Measurements from ENCODE around the gene UGT1A6. TPM values are rescaled to one million over a fixed set of nuclear protein-coding genes. Genes with fewer than 3 reads are reported as not detected.

The UGT1A6 gene
- total RNA-seq, 4 donors from 2014 or later, result 13.5 to 40.2 (median 18.1) TPM

GRCh38 chr2:233800208-233800607 lies 107.5 kb downstream of the UGT1A6 start:
- DNase-seq, result no peak
- Histone ChIP-seq H3K36me3 (no peaks in the 10 kb centered on the region), H3K4me3 (no peak overlapping the region), H3K4me1 (no peaks in the 10 kb centered on the region), H3K27ac (no peak overlapping the region), H3K9me3 (no peaks in the 10 kb centered on the region), H3K27me3 (no peaks in the 10 kb centered on the region)
- in situ Hi-C loops (cut with MboI; ENCODE audit: low pct_ligation_motif_present in 1 of 4, low pct_unique_long_range_greater_than_20kb in 1 of 4, low sequenced_read_pairs in 3 of 4) (no loop called here), intact Hi-C loops (cut with DNase I; ENCODE audit: low total_unique reads) (no loop called here)
- TF ChIP-seq CTCF (IDR thresholded peaks at IDR 0.05) (no peak), POLR2AphosphoS5 (IDR thresholded peaks at IDR 0.05) (no peak), EP300 (IDR thresholded peaks at IDR 0.05; ENCODE audit: low read depth) (no peak), POLR2A (IDR thresholded peaks at IDR 0.05) (no peak)
- WGBS, 2 donors (ENCODE audit: low coverage in 1 of 2), result 60 to 78% methylated on average over 1 to 7 of the region's 7 CpGs

DNA sequence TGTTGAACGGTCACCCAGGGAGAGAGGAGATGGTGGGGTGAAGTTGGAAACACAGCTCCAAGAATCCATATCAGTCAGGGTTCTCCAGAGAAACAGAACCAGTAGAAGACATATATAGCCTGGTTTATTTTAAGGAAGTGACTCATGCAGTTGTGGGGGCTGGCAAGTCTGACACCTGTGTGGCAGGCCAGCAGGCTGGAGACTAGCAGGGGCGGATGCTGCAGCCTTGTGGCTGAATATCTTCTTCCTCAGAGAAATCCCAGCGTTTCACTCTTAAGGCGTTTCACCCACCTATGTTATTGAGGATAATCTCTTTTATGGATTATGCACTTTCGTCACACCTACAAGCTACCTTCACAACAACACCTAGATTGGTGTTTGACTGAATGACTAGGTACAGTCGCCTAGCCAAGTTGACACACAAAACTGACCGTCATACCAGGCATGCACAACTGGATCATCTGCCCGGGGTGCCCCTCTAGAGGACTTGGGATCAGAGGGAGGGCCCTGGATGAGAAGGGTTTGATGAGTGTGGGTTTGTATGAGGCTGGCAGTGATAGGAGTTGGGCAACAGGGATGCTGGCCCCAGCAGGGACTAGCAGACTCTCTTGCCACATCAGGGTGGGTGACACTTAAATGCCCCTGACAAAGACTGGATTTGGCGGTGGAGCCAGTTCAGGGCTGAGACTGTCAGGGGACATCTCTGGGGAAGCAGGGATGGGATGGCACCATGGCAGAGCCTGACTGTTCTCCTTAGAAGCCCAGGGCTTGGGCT lies 108.9 kb downstream of the UGT1A6 start:
- H3K4me3 ChIP-seq, result no peak overlapping the region
- no peaks in the 10 kb centered on the region for H3K9me3 ChIP-seq
- no peak for TF ChIP-seq POLR2AphosphoS5 (IDR thresholded peaks at IDR 0.05)
- no peak for TF ChIP-seq POLR2A (IDR thresholded peaks at IDR 0.05)
- TF ChIP-seq EP300 (IDR thresholded peaks at IDR 0.05; ENCODE audit: low read depth), result no peak
- no peak for TF ChIP-seq CTCF (IDR thresholded peaks at IDR 0.05)
- no peak overlapping the region for H3K27ac ChIP-seq
- no peaks in the 10 kb centered on the region for H3K36me3 ChIP-seq
- intact Hi-C loops (cut with DNase I; ENCODE audit: low total_unique reads), result no loop called here
- DNase-seq, result no peak
- in situ Hi-C loops (cut with MboI; ENCODE audit: low pct_ligation_motif_present in 1 of 4, low pct_unique_long_range_greater_than_20kb in 1 of 4, low sequenced_read_pairs in 3 of 4), result no loop called here
- WGBS, 2 donors (ENCODE audit: low coverage in 1 of 2), result 79 to 87% methylated on average over 3 to 9 of the region's 9 CpGs
- no peaks in the 10 kb centered on the region for H3K4me1 ChIP-seq
- H3K27me3 ChIP-seq, result no peaks in the 10 kb centered on the region

GRCh38 chr2:233802132-233802815 lies 109.6 kb downstream of the UGT1A6 start:
- in situ Hi-C loops (cut with MboI; ENCODE audit: low pct_ligation_motif_present in 1 of 4, low pct_unique_long_range_greater_than_20kb in 1 of 4, low sequenced_read_pairs in 3 of 4), result no loop called here
- 89% methylated on average over 3 of the region's 3 CpGs; no CpG with 5 or more reads in 1 of the 2 donors for WGBS, 2 donors (ENCODE audit: low coverage in 1 of 2)
- intact Hi-C loops (cut with DNase I; ENCODE audit: low total_unique reads), result no loop called here
- no peaks in the 10 kb centered on the region for H3K36me3 ChIP-seq
- no peaks in the 10 kb centered on the region for H3K27me3 ChIP-seq
- no peaks in the 10 kb centered on the region for H3K9me3 ChIP-seq
- H3K4me1 ChIP-seq, result no peaks in the 10 kb centered on the region
- TF ChIP-seq CTCF (IDR thresholded peaks at IDR 0.05) (no peak), POLR2A (IDR thresholded peaks at IDR 0.05) (no peak), POLR2AphosphoS5 (IDR thresholded peaks at IDR 0.05) (no peak), EP300 (IDR thresholded peaks at IDR 0.05; ENCODE audit: low read depth) (no peak)
- H3K4me3 ChIP-seq, result no peak overlapping the region
- DNase-seq, result no peak
- no peak overlapping the region for H3K27ac ChIP-seq

- 69% methylated on average over 2 of the region's 2 CpGs; no CpG with 5 or more reads in 1 of the 2 donors for WGBS, 2 donors (ENCODE audit: low coverage in 1 of 2)
- no peak for DNase-seq
Observed at GRCh38 chr2:233803292-233803911, 110.7 kb downstream of the UGT1A6 start.

More at GRCh38 chr2:233803292-233803911, 110.7 kb downstream of the UGT1A6 start:
- no peaks in the 10 kb centered on the region for H3K4me1 ChIP-seq
- intact Hi-C loops (cut with DNase I; ENCODE audit: low total_unique reads) (no loop called here), in situ Hi-C loops (cut with MboI; ENCODE audit: low pct_ligation_motif_present in 1 of 4, low pct_unique_long_range_greater_than_20kb in 1 of 4, low sequenced_read_pairs in 3 of 4) (no loop called here)
- no peaks in the 10 kb centered on the region for H3K27me3 ChIP-seq
- H3K9me3 ChIP-seq, result no peaks in the 10 kb centered on the region
- no peak overlapping the region for H3K27ac ChIP-seq
- H3K4me3 ChIP-seq, result no peak overlapping the region
- no peaks in the 10 kb centered on the region for H3K36me3 ChIP-seq
- TF ChIP-seq POLR2A (IDR thresholded peaks at IDR 0.05), result no peak
- TF ChIP-seq CTCF (IDR thresholded peaks at IDR 0.05), result no peak
- no peak for TF ChIP-seq POLR2AphosphoS5 (IDR thresholded peaks at IDR 0.05)
- TF ChIP-seq EP300 (IDR thresholded peaks at IDR 0.05; ENCODE audit: low read depth), result no peak
